Ishikawa (cell line): ENCODE measurements around the gene SERPINE2.

Source experiments
- CEBPB ChIP-seq: IDR thresholded peaks from 2 replicates; pipeline ENCODE4 v1.6.1; 2012
- CREB1 ChIP-seq: IDR thresholded peaks from 2 replicates; pipeline ENCODE4 v1.6.1; 2012; ENCODE audit warnings: low read depth
- EGR1 ChIP-seq: IDR thresholded peaks from 2 replicates; pipeline ENCODE4 v1.6.1; 2012
- EP300 ChIP-seq: IDR thresholded peaks from 2 replicates; pipeline ENCODE4 v1.6.1; 2012; ENCODE audit warnings: borderline replicate concordance
- FOXM1 ChIP-seq: IDR thresholded peaks from 2 replicates; pipeline ENCODE4 v1.6.1; 2012; ENCODE audit warnings: low read depth, borderline replicate concordance
- MAX ChIP-seq: IDR thresholded peaks from 2 replicates; pipeline ENCODE4 v1.6.1; 2012
- NFIC ChIP-seq: IDR thresholded peaks from 2 replicates; pipeline ENCODE4 v1.6.1; 2012
- RAD21 ChIP-seq: IDR thresholded peaks from 2 replicates; pipeline ENCODE4 v1.6.1; 2012; ENCODE audit warnings: low read depth
- REST ChIP-seq: IDR thresholded peaks from 2 replicates; pipeline ENCODE4 v1.6.1; 2012; ENCODE audit warnings: low read depth, mild to moderate bottlenecking
- TAF1 ChIP-seq: IDR thresholded peaks from 2 replicates; pipeline ENCODE4 v1.6.1; 2012; ENCODE audit warnings: low read depth, mild to moderate bottlenecking
- TCF12 ChIP-seq: IDR thresholded peaks from 2 replicates; pipeline ENCODE4 v1.6.1; 2012; ENCODE audit warnings: low read depth
- TEAD4 ChIP-seq: IDR thresholded peaks from 2 replicates; pipeline ENCODE4 v1.6.1; 2012
- USF1 ChIP-seq: IDR thresholded peaks from 2 replicates; pipeline ENCODE4 v1.6.1; 2012
- YY1 ChIP-seq: IDR thresholded peaks from 2 replicates; pipeline ENCODE4 v1.6.1; 2012; ENCODE audit warnings: low read depth
- ZBTB7A ChIP-seq: IDR thresholded peaks from 2 replicates; pipeline ENCODE4 v1.6.1; 2012; ENCODE audit warnings: low read depth

Gene SERPINE2

GRCh38 chr2:224077773-224078507 lies 38.9 kb upstream of the SERPINE2 start:
- no peak for TF ChIP-seq CREB1
- no peak for TF ChIP-seq ZBTB7A
- no peak for TF ChIP-seq EGR1
- no peak for TF ChIP-seq TEAD4
- no peak for TF ChIP-seq MAX
- TF ChIP-seq YY1: no peak
- TF ChIP-seq NFIC: no peak

GRCh38 chr2:224075588-224075987 lies 36.5 kb upstream of the SERPINE2 start:
- no peak for TF ChIP-seq CREB1
- TF ChIP-seq RAD21: no peak
- no peak for TF ChIP-seq USF1
- no peak for TF ChIP-seq REST
- no peak for TF ChIP-seq EGR1
- no peak for TF ChIP-seq FOXM1
- no peak for TF ChIP-seq CEBPB
- TF ChIP-seq NFIC: no peak
- no peak for TF ChIP-seq TCF12
- no peak for TF ChIP-seq TAF1
- TF ChIP-seq MAX: no peak
- no peak for TF ChIP-seq TEAD4
- TF ChIP-seq ZBTB7A: no peak
- no peak for TF ChIP-seq EP300

GRCh38 chr2:224073676-224074075 lies 34.6 kb upstream of the SERPINE2 start:
- no peak for TF ChIP-seq CEBPB
- no peak for TF ChIP-seq TEAD4
- no peak for TF ChIP-seq USF1
- no peak for TF ChIP-seq EP300
- TF ChIP-seq NFIC: no peak
- no peak for TF ChIP-seq TCF12
- TF ChIP-seq YY1: no peak
- TF ChIP-seq ZBTB7A: no peak
- no peak for TF ChIP-seq REST

GRCh38 chr2:224072541-224073188 lies 33.6 kb upstream of the SERPINE2 start:
- TF ChIP-seq RAD21 (no peak), ZBTB7A (no peak), TEAD4 (no peak), MAX (no peak), EP300 (no peak), REST (no peak), EGR1 (no peak), TAF1 (no peak), NFIC (no peak)
